ENCODE data around the gene ARHGAP27.

ARHGAP27 gene

GRCh38 chr17:45380046-45380765 is 52.5 kb downstream of the ARHGAP27 start:
- TF ChIP-seq, protein P1, sequence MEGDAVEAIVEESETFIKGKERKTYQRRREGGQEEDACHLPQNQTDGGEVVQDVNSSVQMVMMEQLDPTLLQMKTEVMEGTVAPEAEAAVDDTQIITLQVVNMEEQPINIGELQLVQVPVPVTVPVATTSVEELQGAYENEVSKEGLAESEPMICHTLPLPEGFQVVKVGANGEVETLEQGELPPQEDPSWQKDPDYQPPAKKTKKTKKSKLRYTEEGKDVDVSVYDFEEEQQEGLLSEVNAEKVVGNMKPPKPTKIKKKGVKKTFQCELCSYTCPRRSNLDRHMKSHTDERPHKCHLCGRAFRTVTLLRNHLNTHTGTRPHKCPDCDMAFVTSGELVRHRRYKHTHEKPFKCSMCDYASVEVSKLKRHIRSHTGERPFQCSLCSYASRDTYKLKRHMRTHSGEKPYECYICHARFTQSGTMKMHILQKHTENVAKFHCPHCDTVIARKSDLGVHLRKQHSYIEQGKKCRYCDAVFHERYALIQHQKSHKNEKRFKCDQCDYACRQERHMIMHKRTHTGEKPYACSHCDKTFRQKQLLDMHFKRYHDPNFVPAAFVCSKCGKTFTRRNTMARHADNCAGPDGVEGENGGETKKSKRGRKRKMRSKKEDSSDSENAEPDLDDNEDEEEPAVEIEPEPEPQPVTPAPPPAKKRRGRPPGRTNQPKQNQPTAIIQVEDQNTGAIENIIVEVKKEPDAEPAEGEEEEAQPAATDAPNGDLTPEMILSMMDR (IDR thresholded peaks at IDR 0.05; ENCODE audit: borderline replicate concordance, control extremely low read depth, extremely low read depth, insufficient read depth, missing control alignments), result no peak
- in situ Hi-C loops (cut with MboI; ENCODE audit: low sequenced_read_pairs, unreplicated experiment), result loop anchor here (10.0 kb wide), 1 partner anchor 105 kb away; no protein-coding TSS in a partner anchor
- DNase-seq (ENCODE audit: low spot score), result no peak

- TF ChIP-seq, protein P1 (IDR thresholded peaks at IDR 0.05; ENCODE audit: borderline replicate concordance, control extremely low read depth, extremely low read depth, insufficient read depth, missing control alignments), result no peak
- in situ Hi-C loops (cut with MboI; ENCODE audit: low sequenced_read_pairs, unreplicated experiment), result no loop called here
- no peak for DNase-seq (ENCODE audit: low spot score)
These were observed 55.3 kb downstream of the ARHGAP27 start for GRCh38 chr17:45377401-45377800.

DNA sequence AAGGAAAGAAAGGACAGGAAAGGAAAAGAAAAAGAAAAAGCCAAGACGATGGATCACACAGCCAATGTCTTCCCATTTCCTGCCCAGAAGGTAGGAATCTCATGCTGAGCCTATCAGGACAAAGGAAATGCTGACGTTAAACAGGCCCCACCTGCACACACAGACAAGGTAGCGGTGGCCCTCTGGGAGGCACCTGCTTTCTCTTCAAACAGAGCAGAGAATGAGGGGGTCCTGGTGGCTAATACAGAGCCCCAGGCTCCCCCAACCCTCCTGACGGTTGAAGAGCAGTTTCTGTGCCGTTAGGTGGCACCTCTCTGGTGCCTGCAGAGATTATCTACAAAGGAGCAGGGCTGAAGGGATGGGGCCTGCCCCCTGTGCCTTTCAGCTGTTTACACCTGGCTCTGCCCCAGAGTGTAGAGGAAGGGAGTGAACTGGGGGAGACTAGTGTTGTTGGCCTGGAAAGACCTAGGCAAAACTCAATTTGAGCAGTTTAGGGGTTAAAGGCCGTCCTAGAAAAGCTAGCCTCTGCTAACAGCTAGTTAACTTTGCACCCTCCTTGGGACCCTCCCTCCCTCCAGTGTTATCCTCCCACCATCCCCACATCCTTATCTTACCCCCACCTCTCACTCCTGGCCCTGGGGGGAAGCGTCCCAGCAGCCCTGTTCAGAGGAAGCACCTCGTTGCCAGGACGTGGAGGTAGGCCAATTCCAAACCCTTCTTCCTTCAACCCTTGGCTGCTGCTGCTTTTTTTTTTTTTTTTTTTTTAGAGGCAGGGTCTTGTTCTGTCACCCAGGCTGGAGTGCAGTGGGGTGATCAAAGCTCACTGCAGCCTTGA is 56.3 kb downstream of the ARHGAP27 start:
- DNase-seq (ENCODE audit: low spot score), result no peak
- TF ChIP-seq, protein P1 (IDR thresholded peaks at IDR 0.05; ENCODE audit: borderline replicate concordance, control extremely low read depth, extremely low read depth, insufficient read depth, missing control alignments), result no peak
- in situ Hi-C loops (cut with MboI; ENCODE audit: low sequenced_read_pairs, unreplicated experiment), result no loop called here

GRCh38 chr17:45374501-45374900 is 58.2 kb downstream of the ARHGAP27 start:
- TF ChIP-seq, protein P1 (IDR thresholded peaks at IDR 0.05; ENCODE audit: borderline replicate concordance, control extremely low read depth, extremely low read depth, insufficient read depth, missing control alignments), result no peak
- in situ Hi-C loops (cut with MboI; ENCODE audit: low sequenced_read_pairs, unreplicated experiment), result no loop called here
- no peak for DNase-seq (ENCODE audit: low spot score)

DNA sequence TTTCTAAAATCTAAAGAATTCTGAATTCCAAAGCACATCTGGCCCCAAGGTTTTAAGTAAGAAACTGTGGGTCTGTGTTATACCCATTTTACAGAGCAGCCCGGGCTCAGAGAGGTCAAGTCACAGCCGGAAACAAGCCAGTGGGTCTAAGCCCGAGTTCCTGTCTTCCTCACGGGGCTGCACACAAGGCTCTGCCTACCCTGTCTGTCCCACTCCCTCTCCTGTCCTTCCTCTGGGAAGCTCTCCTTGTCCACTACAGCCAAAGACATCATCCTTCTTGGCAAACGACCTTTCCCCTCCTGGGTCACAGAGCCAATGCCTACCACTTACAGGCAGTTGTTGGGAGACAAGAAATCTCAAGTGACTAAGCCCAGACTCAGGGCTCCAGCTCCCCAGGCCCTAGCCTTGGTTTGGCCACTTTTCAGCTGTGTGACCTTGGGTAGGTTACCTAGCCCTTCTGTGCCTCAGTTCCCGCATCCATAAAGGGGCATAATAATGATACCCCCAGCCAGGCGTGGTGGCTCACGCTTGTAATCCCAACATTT is 60.3 kb downstream of the ARHGAP27 start:
- no peak for DNase-seq (ENCODE audit: low spot score)
- TF ChIP-seq, protein P1 (IDR thresholded peaks at IDR 0.05; ENCODE audit: borderline replicate concordance, control extremely low read depth, extremely low read depth, insufficient read depth, missing control alignments), result no peak
- in situ Hi-C loops (cut with MboI; ENCODE audit: low sequenced_read_pairs, unreplicated experiment), result no loop called here

DNA sequence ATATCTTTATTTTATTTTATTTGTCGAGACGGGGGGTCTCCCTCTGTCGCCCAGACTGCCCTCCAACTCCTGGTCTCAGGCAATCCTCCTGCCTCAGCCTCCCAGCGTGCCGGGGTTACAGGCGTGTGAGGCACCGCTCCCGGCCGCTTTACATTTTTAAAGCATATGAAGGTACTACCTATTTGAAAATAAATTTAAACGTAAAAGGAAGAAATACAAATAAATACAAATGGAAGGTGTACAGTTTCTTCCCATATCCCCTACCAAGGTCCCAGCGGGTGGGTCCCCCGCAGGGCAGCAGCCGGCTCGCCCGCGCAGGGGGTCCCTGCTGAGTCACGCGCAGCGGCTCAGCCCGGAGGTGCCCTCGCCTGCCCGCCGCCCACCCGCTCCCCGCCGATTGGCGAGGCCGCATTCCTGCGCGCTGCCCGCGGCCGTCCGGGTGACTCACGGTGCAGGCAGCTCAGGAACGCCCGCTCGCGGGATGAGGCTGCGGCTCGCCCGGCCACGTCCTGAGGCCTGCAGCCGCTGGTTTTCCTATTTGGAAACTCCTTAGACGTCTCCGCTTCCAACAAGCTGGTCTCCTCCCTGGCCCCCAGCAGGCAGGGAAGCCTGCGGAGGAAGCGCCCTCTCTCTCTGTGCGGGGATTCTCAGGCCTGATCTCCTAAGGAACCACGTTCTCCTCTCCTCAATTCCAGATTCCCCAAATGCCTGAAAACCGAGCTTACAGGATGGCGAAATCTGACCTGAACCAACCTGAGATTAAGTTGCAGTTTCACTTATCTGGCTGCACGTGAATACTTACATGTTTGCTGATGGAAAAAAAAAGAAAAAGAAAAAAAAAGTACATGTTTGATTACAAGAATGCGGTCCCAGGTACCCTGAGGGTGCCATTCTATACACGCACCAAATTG is 61.0 kb downstream of the ARHGAP27 start:
- TF ChIP-seq, protein P1 (IDR thresholded peaks at IDR 0.05; ENCODE audit: borderline replicate concordance, control extremely low read depth, extremely low read depth, insufficient read depth, missing control alignments), result no peak
- no peak for DNase-seq (ENCODE audit: low spot score)
- in situ Hi-C loops (cut with MboI; ENCODE audit: low sequenced_read_pairs, unreplicated experiment), result no loop called here

All from GM13976 (cell line).